NCI-H1436 treated with DMSO at 0.1 percent for 48 hours (cell line): ENCODE measurements around the gene ERBB4.

Source experiments
- DNase-seq: peaks from one replicate; lab custom pipeline; 2025; lab: John Stamatoyannopoulos, UW

ERBB4 gene

DNA sequence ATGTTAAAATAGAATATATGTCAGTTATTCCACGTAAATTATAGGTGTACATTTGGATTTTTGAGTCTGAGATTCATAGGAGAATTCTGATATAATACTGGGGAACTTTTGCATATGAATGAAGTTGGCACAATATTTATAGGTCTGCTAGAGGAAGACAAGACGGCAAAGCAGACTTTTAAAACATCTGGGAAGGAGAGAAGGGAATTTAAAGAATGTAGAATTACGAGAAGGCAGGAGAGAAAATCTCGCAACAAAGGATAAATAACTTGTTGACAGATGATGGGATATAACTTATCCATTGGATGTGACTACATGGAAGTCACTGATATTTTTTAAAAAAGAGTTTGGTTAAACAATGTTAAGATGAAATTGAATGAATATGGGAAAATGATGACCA lies 615.6 kb downstream of the ERBB4 start:
- DNase-seq = no peak

DNA sequence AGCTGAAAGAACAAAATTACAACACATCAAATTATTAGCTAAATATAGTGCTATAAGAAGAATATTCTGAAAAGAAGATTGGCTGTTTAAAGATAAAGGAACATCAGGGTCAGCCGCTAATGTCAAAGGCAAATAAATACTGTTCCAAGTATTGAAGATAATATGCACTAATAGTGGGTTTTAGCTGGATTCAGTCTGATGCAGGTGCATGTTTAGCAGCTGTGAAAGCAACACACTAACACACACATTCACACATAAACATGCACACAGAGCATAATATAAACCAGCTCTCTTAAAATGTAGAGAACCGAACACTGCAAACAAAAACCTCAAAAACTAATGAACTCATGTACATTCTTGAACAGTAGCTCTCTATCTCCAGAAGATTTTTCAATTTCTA lies 634.6 kb downstream of the ERBB4 start:
- no peak for DNase-seq

DNA sequence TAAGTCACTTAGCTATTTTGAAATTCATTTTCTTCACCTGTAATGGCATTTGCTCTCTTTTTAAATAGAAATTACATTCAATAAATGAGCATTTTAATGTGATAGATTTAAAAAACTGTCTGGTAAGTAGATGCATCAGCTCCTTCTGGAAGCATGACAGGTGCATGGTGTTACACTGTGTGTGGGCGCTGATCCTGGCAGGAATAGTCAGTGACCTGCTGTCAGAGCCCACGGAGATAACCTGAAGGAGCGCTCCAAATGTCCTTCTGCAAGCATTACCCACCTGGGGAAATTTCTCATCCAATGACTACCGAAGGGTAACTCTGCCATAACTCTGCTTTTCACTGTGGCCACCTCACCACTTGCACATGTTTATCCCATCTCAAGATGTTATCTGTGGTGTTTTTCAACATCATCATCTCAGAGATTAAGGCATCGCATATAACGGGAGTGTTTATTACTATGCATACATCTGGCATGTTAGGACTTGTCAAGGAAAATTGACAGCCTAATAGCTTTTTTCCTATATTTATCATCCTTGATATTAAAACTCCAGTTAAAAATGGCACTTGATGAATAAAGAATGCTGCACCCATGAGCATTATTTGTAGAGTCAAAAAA lies 637.3 kb downstream of the ERBB4 start:
- DNase-seq = no peak

DNA sequence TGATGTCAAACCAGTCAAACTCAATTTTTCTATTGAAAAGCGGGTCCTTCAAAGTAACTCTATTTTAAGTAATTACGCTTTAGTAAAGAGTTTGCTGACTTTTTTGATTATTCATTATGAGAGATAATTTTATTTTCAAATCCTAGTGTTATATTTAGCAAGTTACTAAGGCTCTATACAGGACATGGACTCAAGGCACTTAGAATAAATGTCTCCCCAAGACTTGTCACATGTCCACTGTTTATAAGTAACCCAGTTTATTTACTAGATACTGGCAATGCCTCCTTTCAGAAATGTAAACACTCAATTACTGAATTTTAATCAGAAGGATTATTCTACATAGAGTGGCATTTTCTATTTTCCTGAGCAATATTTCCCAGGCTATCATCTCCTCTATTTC lies 638.1 kb downstream of the ERBB4 start:
- DNase-seq = no peak

DNA sequence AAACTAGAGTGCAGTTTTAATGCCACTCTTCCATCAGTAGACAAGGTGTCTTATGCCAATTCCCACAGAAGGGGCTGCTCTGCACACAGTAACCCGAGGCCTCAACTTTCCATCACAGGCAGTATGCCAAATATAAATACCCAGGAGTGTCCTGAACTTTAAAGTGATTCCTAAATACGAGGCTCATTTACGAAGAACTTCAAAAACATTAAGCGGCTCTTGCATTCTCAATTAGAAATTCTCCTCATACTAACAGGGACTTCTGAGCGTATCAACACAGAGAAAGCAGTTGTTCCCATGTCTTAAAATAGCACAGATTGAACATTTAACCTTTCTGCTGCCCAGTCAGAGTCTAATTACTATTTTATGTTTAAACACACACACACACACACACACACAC lies 638.6 kb downstream of the ERBB4 start:
- DNase-seq = no peak

DNA sequence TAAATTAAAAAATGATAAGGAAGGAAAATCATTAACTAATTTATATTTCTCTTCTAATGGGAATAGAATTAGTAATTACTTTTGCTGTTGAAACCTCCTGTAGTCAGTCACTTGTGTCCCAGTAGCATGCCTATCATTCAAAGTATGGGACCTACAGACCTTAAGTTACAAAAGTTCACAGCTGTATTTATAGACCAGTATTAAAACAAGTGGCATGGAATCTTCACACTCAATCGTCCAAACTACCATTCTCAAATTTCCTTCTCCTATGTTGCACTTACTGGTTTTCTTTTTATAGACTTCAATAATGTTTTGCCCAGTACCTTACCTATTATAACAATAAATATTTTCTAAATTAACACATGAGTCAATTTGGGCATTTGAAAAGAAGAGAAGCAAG lies 639.9 kb downstream of the ERBB4 start:
- DNase-seq = no peak

DNA sequence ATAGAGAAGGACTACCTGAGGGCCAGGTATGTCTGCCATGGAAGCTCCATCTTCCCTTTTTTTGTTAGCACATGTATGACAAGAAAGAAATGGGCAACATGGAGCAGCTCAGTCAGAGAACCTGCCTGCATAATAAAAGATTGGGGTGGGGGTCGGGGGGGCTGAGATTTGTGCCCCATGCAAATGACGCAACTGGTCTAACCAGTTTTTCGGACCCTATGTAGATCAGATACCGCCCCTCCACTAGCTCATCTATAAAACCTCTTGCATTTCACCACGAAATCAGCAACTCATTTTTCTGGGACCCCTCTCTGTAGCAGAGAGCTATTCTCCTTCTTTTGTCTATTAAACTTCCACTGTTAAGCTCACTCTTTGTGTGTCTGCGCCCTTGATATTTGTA lies 657.2 kb downstream of the ERBB4 start:
- no peak for DNase-seq

DNA sequence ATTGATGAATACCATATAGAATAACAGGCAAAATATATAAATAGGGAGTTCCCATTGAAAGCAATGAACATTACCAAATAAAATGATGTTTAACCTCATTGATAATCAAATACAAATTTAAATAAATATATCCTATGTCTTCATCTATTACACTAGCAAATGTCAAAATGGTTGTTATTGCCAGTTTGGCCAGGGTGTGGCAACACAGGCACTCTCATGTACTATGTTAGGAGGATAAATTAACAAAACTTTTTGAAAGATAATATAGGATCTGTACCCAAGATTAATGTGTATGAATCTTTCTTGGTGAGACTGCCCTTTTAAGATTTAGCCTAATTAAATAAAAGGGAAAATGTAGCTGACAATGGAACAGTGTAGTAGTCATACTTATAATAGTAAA lies 659.3 kb downstream of the ERBB4 start:
- DNase-seq = no peak

DNA sequence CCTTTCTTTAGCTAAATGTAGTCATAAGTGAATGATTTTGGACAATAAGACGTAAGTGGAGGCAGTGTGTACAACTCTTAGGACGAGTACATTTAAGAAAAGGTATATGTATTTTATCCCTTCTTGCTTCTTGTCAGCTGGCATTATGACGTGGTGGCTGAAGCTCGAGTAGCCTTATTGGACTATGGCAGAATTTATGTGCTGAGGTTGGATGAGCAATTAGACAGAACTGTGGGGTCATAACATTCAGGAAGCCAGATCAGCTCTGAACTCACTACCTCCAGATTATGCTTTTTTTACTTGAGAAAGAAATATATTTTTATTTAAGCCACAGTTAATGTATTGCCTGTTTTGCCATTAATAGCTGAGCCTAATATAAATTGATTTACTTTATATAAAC lies 661.5 kb downstream of the ERBB4 start:
- no peak for DNase-seq

DNA sequence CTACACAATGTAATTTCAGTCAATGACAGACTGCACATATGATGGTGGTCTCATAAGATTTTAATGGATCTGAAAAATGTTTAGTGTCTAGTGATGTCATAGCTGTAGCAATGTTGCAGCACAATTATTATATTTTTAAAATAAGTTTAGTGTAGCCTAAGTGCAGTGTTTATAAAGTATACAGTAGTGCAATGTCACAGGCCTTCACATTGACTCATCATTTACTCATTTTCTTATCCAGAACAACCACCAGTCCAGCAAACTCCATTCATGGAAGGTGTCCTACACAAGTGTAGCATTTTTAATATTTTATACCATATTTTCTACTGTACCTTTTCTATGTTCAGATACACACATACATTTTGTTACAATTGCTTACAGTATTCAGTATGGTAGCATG lies 663.1 kb downstream of the ERBB4 start:
- no peak for DNase-seq

DNA sequence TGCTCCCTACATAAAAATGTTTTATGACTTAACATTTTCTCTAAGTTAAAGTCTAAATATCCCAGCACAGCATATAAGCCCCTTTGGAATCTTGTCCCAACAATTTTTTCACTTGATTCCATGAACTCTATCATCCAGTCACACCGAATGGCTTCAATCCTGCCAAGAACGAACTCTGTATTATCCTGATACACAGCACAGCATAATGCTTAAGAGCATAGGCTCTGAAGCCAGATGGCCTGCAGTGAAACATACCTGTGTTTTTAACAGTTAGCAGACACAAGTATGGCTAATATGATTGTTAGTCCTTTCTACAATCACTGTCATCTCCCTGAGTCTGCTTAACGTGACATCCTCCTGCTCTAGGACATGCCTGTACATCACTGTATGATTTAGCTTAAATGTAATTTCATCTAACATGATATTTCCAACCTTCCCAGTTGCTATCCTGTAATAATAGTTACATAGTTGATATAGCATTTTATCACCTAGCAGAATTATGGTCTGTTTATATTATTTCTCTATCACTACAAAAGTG lies 669.5 kb downstream of the ERBB4 start:
- DNase-seq = no peak

DNA sequence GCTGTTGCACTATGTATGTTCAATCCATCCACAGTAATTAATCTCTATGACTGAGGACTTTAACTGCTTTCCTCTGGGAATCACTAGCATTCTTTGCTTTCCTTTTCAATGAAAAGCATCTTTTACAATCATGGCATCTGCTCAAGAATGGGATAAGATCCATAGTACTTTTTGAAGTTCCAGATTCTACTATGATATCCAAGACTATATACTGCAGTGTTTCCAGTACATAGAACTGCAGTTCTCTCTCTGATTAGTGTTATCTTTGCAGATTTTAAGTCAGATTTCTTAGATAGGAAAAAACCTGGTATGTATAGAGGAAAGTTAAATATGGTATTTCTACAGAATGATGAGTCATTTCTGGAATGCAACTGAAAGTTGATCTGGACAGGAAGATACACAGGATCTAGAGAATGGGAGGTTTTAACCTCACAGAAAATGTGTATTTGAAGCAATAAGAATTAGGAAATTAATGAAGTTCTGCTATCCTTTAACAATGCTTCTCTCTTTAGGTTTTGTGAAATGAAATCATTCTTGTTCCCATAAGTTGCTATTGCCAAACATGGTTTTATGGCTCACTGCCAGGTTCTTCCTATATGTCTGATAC lies 670.7 kb downstream of the ERBB4 start:
- DNase-seq = no peak

DNA sequence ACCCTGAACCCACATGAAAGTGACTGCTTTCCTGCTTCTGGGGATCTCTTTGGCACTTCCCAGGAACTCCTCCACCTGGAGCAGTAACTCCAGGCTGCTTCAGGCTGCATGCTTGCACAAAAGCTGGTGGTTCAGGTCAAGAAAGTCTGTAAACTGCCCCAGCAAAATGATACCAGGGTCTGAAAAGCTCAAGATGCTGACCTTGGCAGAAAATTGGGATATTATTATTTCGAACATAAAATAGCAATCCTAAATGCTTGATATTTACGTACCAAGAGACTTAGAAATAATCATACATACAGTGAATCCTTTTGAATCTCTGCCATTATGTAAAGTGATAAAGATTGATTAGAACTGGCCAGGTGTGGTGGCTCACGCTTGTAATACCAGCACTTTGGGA lies 674.3 kb downstream of the ERBB4 start:
- DNase-seq = no peak

DNA sequence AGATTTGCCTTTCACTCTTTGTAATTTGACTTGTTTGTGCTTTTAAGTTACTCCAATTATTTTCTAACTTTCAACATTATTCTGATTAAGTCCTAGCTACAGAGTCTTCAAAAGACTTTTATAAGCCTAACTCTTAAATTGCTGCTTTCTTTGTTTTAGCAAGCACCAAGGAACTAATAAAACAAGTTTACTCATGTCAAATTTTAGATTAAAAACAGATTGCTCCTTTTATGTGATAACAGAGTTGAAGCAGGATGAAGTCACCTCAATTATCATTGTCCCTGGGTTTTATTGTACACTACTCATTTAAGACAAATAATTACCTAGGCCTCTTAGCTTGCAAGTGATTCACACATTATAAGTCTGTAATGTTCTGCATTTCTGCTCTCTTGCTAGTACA lies 678.4 kb downstream of the ERBB4 start:
- peak; percentile 66 for DNase-seq

DNA sequence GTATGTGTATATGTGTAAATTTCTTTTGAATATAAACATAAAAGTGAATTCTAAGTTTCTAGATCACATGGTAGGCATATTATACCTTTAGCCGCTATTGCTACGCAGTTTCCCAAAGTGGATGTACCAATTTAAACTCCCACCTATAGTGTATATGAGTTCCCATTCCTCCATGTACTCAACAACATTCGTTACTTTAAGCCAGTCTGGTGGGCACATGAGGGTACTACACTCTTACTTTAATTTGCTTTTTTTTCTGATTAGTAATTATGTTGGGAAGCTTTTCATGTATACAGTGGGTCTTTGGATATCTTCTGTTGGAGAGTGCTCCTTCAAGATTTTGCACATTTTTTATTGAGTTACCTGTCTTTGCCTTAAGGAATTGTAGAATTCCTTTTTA lies 683.8 kb downstream of the ERBB4 start:
- no peak for DNase-seq

DNA sequence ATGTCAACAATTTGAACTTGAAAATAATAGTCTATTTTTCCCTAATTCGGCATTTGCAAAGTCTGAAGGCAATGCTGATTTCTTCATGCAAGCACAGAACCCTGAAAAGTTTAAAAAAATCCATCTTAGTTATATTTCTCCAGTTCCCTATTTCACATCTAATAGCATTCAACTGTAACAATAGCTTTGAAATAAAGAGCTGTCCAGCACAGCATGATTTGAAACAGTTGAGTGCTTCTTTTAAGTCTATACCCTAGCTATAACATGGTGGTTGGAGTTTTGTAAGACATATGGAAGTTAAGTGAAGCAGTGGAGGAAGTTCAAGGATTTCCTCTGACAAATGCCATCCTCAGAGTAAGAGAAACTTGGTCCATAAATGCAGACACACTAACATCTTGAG lies 691.9 kb downstream of the ERBB4 start:
- no peak for DNase-seq

DNA sequence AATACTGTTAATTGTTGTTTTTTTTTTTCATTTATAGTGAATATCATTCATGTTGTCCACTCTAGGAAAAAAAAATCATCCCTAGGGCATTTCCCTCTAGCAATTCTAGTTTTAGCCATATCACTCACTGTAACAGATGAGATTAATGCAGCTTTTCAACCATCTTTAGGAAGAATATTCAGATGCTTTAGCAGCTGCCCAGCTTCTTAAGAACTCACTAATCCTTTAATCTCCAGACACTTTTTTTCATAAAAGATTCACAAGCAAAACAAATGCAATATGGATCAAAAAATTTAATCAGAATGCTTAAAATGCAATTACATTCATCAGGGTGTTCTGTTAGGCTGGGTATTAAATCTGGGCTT lies 692.6 kb downstream of the ERBB4 start:
- DNase-seq = no peak

DNA sequence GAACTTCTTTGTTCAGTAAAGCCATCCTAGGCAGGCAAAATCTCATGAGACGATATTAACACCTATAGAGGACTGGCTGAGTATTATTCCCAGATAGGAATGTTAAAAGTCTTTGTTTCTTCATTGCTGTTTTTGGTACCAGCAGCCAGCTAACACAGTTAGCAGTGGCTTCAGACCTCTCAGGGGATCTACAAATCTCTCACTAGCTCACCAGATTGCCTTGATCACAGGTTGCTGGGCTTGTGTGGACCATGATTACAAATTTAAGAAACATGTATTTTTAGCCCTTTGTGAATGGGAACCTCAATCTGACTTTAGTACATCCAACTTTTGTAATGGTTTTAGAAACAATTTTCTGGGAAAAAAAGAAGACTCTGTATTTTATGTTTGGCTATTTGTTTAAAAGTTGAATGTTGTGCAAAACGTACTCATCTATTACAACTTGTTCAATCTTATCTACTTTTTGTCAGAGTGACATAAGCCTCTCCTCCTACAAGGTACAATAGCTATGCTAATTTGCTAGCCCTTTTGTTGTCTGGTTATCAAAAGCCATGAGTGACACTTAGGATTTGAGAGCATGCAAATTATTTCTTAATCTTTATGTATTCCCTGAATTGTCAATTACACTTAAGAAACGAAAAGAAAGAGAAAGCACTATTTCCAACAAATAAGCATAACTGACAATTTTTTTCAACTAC lies 693.1 kb downstream of the ERBB4 start:
- DNase-seq = no peak

DNA sequence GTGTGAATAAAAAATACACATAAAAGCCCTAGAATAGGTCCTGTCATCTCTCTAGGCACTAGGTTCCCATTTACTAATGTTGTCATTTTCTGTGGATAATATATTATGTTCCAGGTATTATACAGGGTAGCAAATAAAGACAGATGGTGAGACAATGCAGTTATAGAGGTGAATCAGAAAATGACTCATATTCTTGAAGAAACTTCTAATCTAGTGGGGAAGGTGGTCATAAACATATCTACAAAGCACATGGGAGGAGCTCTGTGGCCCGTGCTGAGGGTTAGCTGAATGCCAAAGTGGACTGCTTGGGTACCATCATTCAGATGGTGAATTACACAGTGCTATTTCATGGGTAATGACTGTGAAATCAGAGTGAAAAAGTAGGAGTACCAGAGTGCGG lies 700.9 kb downstream of the ERBB4 start:
- DNase-seq = no peak

DNA sequence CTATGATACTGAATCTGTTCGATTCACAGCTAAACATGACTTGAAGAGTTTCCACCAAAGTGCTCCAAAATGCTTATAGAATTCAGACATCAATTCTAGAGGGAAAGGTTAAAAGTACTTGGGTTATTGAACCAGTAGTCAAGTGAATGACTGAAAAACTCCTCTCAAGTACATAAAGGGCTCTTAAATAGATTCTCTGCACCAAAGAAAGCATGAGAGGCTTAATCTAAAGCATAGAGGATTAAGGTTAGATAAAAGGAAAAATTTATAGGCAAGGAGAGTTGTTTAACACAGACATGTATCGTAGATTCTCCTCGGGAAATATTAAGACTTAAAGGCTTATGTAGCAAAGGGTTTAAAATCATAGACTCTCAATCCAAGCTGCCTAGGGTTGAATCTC lies 701.4 kb downstream of the ERBB4 start:
- no peak for DNase-seq

DNA sequence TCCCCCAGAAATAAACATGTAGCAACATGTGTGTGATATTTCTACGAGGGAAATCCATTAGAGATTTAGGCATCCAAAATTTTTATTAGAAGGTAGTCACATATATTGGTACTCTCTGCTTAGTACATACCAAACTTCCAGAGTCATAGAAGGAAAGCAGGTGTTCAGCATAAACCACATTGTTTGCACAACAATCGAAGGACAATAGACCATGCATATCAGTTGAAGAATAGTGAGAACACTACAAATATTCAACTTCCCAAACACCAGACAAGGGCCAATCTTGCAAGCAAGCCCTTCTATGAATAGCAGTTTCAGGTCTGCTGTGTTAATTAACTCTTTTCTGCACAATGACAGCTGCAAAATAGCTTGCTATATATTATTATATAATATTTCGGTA lies 702.2 kb downstream of the ERBB4 start:
- DNase-seq = no peak

DNA sequence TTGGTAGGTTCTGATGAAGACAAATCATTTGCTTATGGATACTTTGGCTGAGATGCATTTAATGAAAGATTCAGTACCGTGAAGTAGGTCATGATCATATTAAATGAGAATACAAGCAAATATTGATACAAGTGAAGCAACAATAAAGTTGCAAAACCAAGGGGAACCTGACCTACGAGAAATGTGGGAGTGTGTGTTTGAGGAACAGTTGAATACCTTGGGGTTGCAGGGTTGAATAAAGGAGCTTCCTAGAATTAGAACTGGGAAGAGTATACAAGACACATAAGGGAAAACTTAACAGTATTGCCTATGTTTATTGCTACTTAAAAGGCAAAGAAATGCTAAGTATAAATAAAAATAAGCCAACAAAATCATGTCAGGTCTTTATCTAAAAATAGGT lies 702.9 kb downstream of the ERBB4 start:
- DNase-seq = no peak

DNA sequence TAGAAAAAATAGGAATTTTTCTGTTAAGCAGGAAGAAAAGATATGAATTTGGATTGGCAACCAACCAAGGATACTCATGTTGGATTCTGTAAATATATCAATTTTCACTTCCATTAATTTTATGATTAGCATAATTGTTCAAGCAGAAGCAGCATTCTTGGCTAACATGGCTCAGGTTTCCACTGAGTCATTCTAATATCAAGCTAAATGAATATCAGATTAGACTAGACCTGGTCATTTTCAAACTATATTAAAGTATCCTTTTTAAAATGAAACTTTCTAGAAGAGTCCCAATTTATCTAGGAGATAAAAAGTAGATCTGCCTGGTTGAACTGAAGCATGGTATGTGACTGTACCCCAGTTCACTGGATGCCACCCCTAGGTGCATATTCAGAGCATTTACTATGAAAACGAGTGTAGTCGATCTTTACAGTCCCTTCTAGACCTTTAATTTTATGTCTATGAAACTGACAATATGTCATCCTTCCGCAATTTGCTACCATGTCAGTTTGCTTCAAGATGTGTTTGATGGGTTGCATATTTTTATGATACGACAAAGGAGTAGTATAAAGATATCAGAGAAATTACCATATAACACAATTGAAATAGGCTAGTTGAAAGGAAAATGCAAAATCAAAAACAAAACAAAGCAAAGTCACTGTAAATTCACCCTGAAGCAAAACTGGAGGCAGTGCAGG lies 704.9 kb downstream of the ERBB4 start:
- no peak for DNase-seq
